Measurements from ENCODE around the gene FKBP11. TPM values are rescaled to one million over a fixed set of nuclear protein-coding genes. Genes with fewer than 3 reads are reported as not detected.

FKBP11 gene
- total and polyA plus RNA-seq, 2 of the 8 experiments (the other 6 are each of a cell fraction or from before 2014, with no cell fraction given), result 45.7 to 65.1 TPM

GRCh38 chr12:48961331-48961730 is 36.0 kb upstream of the FKBP11 start:
- H2AK5ac ChIP-seq (ENCODE audit: low read depth, low read length), result no peak overlapping the region
- H3K14ac ChIP-seq (ENCODE audit: insufficient read length), result no peak overlapping the region
- ChIA-PET POLR2A (ENCODE audit: partially characterized antibody) (no interaction called here), CTCF (ENCODE audit: partially characterized antibody) (interaction anchor here (1.0 to 40.8 kb wide), 4 partner anchors 11 to 30 kb away, joined by 3 to 1336 read pairs (median 142); partner anchors contain the start of genes DDN, FKBP11 and WNT1)
- peaks cover 11 to 20% (median 17%) of the 10 kb centered on the region in 4 experiments for H3K4me1 ChIP-seq (replicated peaks in 1 of 4; ENCODE audit: control insufficient read depth in 3 of 4, insufficient read depth in 4 of 4, low read length in 3 of 4)
- no peaks in the 10 kb centered on the region for H3K36me3 ChIP-seq (ENCODE audit: control insufficient read depth in 2 of 4, insufficient read depth in 4 of 4, low read length in 3 of 4)
- H3K56ac ChIP-seq (replicated peaks; ENCODE audit: insufficient read length, low read depth, low read length), result no peak overlapping the region
- H2BK12ac ChIP-seq (ENCODE audit: low read depth, low read length), result no peak overlapping the region
- no peak overlapping the region for H4K5ac ChIP-seq (ENCODE audit: insufficient read length, low read depth, low read length)
- no peaks in the 10 kb centered on the region for H3K79me2 ChIP-seq (ENCODE audit: control insufficient read depth in 1 of 2, insufficient read depth in 2 of 2, low read length in 2 of 2)
- H3K23ac ChIP-seq (ENCODE audit: insufficient read length), result no peak overlapping the region
- WGBS, 2 experiments (ENCODE audit: extremely low coverage in 1 of 2, insufficient coverage in 1 of 2, insufficient read length in 1 of 2, insufficient replicate concordance in 2 of 2, low coverage in 1 of 2, low lambda C conversion rate in 2 of 2, missing lambda C conversion rate in 1 of 2), result 63% methylated on average over 4 of the region's 4 CpGs; no CpG with 5 or more reads in 1 of the 2 experiments
- H3K4me3 ChIP-seq (ENCODE audit: extremely low read depth in 1 of 4, insufficient read depth in 2 of 4, low read depth in 3 of 4, low read length in 4 of 4), result no peak overlapping the region
- H2BK15ac ChIP-seq (ENCODE audit: low read length), result no peak overlapping the region
- FAIRE-seq (no peak), DNase-seq (ENCODE audit: low read depth in 1 of 2, low spot score in 2 of 2) (no peak)
- no peak overlapping the region for H3K4me2 ChIP-seq (ENCODE audit: insufficient read depth in 1 of 2, low read depth in 2 of 2, low read length in 2 of 2)
- no peak overlapping the region for H3K18ac ChIP-seq (ENCODE audit: extremely low read depth, low read length)
- no peak overlapping the region for H3K27ac ChIP-seq (ENCODE audit: low read depth, low read length)
- no peak overlapping the region for H3K4ac ChIP-seq (replicated peaks; ENCODE audit: insufficient read length, low read depth, low read length)
- H4K8ac ChIP-seq (ENCODE audit: extremely low read depth, insufficient read depth, low read length), result no peak overlapping the region
- H3K27me3 ChIP-seq (replicated peaks in 1 of 4; ENCODE audit: control insufficient read depth in 3 of 4, extremely low read depth in 1 of 4, insufficient read depth in 3 of 4, low read length in 3 of 4), result peaks cover 0 to 4% (median 3%) of the 10 kb centered on the region in 4 experiments; a peak in 4 of 7 replicates
- 0 out of 2 replicates have a peak overlapping the region, but pooled peaks have one; percentile 38 for H2BK20ac ChIP-seq (ENCODE audit: low read length)
- peaks cover 6% of the 10 kb centered on the region for H3K23me2 ChIP-seq (ENCODE audit: low read depth, low read length)
- H3K9me3 ChIP-seq (ENCODE audit: insufficient read depth in 2 of 2, low read depth in 1 of 2, low read length in 1 of 2), result no peaks in the 10 kb centered on the region
- no peaks in the 10 kb centered on the region for H4K20me1 ChIP-seq (replicated peaks in 1 of 2; ENCODE audit: control insufficient read depth in 1 of 2, insufficient read depth in 2 of 2, low read length in 2 of 2)
- H2AFZ ChIP-seq (ENCODE audit: low read length), result no peak overlapping the region; the same call in 1 of the 2 replicates
- no peak overlapping the region for H2BK5ac ChIP-seq (ENCODE audit: low read depth, low read length)
- H4K91ac ChIP-seq (replicated peaks; ENCODE audit: insufficient read length, low read length), result no peak overlapping the region
- H3K9ac ChIP-seq (replicated peaks in 1 of 4; ENCODE audit: extremely low read depth in 1 of 4, low read depth in 3 of 4, low read length in 3 of 4), result no peak overlapping the region
- H2BK120ac ChIP-seq (replicated peaks; ENCODE audit: low read depth, low read length), result no peak overlapping the region
- no peaks in the 10 kb centered on the region for H3K79me1 ChIP-seq (ENCODE audit: low read depth, low read length)
- no peak for TF ChIP-seq TEAD4 (IDR thresholded peaks at IDR 0.05; ENCODE audit: low read depth, low read length)
- no peak for TF ChIP-seq CTBP2 (IDR thresholded peaks at IDR 0.05; ENCODE audit: borderline replicate concordance, insufficient read depth, insufficient read length, low read length)
- TF ChIP-seq GABPA (IDR thresholded peaks at IDR 0.05; ENCODE audit: borderline replicate concordance, insufficient read depth, low read length), result no peak
- no peak for TF ChIP-seq POLR2A (IDR thresholded peaks at IDR 0.05; ENCODE audit: control extremely low read depth in 1 of 2, low read depth in 2 of 2, low read length in 2 of 2)
- TF ChIP-seq JUN (IDR thresholded peaks at IDR 0.05; ENCODE audit: low read depth, low read length), result no peak
- no peak for TF ChIP-seq CEBPB (IDR thresholded peaks at IDR 0.05; ENCODE audit: low read depth, low read length)
- no peak for TF ChIP-seq EGR1 (IDR thresholded peaks at IDR 0.05; ENCODE audit: borderline replicate concordance, low read depth, low read length)
- no peak for TF ChIP-seq SAP30 (IDR thresholded peaks at IDR 0.05; ENCODE audit: insufficient read depth, insufficient replicate concordance, low read length)
- no peak for TF ChIP-seq PHF8 (conservative IDR thresholded peaks at IDR 0.05; ENCODE audit: low read depth, low read length)
- TF ChIP-seq TCF12 (IDR thresholded peaks at IDR 0.05; ENCODE audit: low read depth, low read length), result no peak
- TF ChIP-seq CHD1 (IDR thresholded peaks at IDR 0.05; ENCODE audit: low read depth, low read length), result no peak
- no peak for TF ChIP-seq NRF1 (IDR thresholded peaks at IDR 0.05; ENCODE audit: low read depth, low read length)
- no peak for TF ChIP-seq KDM1A (IDR thresholded peaks at IDR 0.05; ENCODE audit: borderline replicate concordance, low read length)
- TF ChIP-seq TBP (IDR thresholded peaks at IDR 0.05; ENCODE audit: low read depth, low read length), result no peak

All from H1 (cell line).